C4-2B (cell line): Measurements from ENCODE around the gene TRDN.

ENCODE experiments used
- ZFX ChIP-seq: fragments of 450-650 bp; IDR thresholded peaks from 2 replicates; pipeline ENCODE4 v1.6.1; 2017
- TF ChIP-seq, protein P1 (sequence below): fragments of 450-650 bp; conservative IDR thresholded peaks from 2 replicates; pipeline ENCODE4 v1.5.1; 2017; ENCODE audit warnings: mild to moderate bottlenecking

- TF ChIP-seq, protein P1, sequence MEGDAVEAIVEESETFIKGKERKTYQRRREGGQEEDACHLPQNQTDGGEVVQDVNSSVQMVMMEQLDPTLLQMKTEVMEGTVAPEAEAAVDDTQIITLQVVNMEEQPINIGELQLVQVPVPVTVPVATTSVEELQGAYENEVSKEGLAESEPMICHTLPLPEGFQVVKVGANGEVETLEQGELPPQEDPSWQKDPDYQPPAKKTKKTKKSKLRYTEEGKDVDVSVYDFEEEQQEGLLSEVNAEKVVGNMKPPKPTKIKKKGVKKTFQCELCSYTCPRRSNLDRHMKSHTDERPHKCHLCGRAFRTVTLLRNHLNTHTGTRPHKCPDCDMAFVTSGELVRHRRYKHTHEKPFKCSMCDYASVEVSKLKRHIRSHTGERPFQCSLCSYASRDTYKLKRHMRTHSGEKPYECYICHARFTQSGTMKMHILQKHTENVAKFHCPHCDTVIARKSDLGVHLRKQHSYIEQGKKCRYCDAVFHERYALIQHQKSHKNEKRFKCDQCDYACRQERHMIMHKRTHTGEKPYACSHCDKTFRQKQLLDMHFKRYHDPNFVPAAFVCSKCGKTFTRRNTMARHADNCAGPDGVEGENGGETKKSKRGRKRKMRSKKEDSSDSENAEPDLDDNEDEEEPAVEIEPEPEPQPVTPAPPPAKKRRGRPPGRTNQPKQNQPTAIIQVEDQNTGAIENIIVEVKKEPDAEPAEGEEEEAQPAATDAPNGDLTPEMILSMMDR = no peak
- no peak for TF ChIP-seq ZFX
Observed at GRCh38 chr6:123509112-123509511, 127.6 kb downstream of the TRDN start.
